ENCODE measurements around the gene PANK4.

DNA sequence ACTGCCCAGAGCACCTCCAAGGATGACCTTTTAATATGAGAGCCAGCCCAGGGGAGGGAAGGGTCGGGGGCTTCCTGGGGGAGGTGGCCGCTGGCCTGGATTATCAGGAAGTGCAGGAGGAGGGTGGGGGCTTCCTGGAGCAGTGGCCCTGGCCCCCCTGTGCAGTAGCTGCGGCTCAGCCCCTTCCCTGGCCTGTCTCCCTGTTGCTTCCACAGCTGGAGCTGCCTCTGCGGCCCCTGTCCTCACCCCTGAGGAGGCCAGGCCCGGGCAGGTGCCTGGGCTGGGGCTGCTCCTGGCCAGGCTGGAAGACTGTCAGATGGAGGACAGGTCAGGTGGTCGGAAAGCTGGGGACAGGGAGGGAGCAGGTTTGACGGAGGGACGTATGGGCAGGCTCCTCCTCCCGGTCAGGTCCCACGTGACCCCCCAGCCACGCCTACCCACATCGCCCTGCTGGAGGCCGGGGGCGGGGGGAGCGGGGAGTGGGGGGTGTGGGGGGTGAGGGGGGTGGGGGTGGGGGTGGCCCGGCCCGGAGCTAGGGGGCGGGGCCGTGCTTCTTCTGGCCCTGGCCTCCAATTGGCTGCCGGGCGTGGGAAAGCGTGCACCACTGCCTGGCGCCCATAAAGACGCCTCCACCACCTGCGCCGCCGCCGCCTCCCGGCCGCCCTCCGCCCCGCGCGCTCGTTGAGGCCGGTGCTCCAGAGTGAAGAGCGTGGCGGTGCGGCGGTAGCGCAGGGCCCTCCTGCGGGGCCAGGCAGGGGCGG lies 19.5 kb upstream of the PANK4 start:
- TF ChIP-seq, protein P1, sequence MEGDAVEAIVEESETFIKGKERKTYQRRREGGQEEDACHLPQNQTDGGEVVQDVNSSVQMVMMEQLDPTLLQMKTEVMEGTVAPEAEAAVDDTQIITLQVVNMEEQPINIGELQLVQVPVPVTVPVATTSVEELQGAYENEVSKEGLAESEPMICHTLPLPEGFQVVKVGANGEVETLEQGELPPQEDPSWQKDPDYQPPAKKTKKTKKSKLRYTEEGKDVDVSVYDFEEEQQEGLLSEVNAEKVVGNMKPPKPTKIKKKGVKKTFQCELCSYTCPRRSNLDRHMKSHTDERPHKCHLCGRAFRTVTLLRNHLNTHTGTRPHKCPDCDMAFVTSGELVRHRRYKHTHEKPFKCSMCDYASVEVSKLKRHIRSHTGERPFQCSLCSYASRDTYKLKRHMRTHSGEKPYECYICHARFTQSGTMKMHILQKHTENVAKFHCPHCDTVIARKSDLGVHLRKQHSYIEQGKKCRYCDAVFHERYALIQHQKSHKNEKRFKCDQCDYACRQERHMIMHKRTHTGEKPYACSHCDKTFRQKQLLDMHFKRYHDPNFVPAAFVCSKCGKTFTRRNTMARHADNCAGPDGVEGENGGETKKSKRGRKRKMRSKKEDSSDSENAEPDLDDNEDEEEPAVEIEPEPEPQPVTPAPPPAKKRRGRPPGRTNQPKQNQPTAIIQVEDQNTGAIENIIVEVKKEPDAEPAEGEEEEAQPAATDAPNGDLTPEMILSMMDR (IDR thresholded peaks at IDR 0.05) = no peak
- TF ChIP-seq POLR2A (IDR thresholded peaks at IDR 0.05) = peak; percentile 84
